Measurements from ENCODE around the gene SUFU. TPM values are rescaled to one million over a fixed set of nuclear protein-coding genes. Genes with fewer than 3 reads are reported as not detected.
A peak's percentile ranks its signal among the peaks of the same experiment; 100 is the strongest.
"Not testable (repeated sequence)": the region's sequence is repeated elsewhere in the genome, so short reads cannot be mapped to it uniquely, and the experiment has no call there.

SUFU gene
- total and polyA plus RNA-seq, 5 donors from 2014 or later, result 2.4 to 17.8 (median 5.0) TPM

GRCh38 chr10:102485093-102485784 is 18.5 kb upstream of the SUFU start:
- H3K4me3 Mint-ChIP-seq, result no peak overlapping the region
- H3K4me1 Mint-ChIP-seq, result no peaks in the 10 kb centered on the region
- H3K36me3 ChIP-seq (ENCODE audit: control insufficient read depth, insufficient read depth, low read length), result peaks cover 93% of the 10 kb centered on the region
- H3K36me3 Mint-ChIP-seq, result peaks cover 21% of the 10 kb centered on the region
- H3K27ac Mint-ChIP-seq, result no peak overlapping the region
- H3K9me3 ChIP-seq (ENCODE audit: control insufficient read depth in 2 of 2, low read length in 2 of 2), result no peaks in the 10 kb centered on the region
- DNase-seq, result no peak
- no peaks in the 10 kb centered on the region for H3K9me3 Mint-ChIP-seq
- H3K4me1 ChIP-seq (ENCODE audit: control insufficient read depth, insufficient read depth, low read length, poor library complexity, severe bottlenecking), result no peaks in the 10 kb centered on the region
- H3K27ac ChIP-seq (ENCODE audit: insufficient read depth, low read length, poor library complexity, severe bottlenecking), result no peak overlapping the region
- no peak overlapping the region for H3K4me3 ChIP-seq (ENCODE audit: low read depth, low read length)
- no peaks in the 10 kb centered on the region for H3K27me3 Mint-ChIP-seq
- H3K27me3 ChIP-seq (ENCODE audit: control insufficient read depth, insufficient read depth, low read length), result no peaks in the 10 kb centered on the region
- ATAC-seq (ENCODE audit: low read depth in 2 of 2), result no peak

- DNase-seq (no peak), ATAC-seq (ENCODE audit: low read depth in 2 of 2) (no peak)
- Mint-ChIP-seq H3K27ac (no peak overlapping the region), H3K9me3 (no peaks in the 10 kb centered on the region), H3K4me3 (no peak overlapping the region), H3K4me1 (peaks cover 13 to 32% (median 17%) of the 10 kb centered on the region in 4 donors), H3K27me3 (no peaks in the 10 kb centered on the region), H3K36me3 (peaks cover 9% of the 10 kb centered on the region)
- peaks cover 70% of the 10 kb centered on the region for H3K36me3 ChIP-seq (ENCODE audit: control insufficient read depth, insufficient read depth, low read length)
- no peak overlapping the region for H3K4me3 ChIP-seq (ENCODE audit: low read depth, low read length)
- H3K9me3 ChIP-seq (ENCODE audit: control insufficient read depth in 2 of 2, low read length in 2 of 2), result no peaks in the 10 kb centered on the region
- H3K4me1 ChIP-seq (ENCODE audit: control insufficient read depth, insufficient read depth, low read length, poor library complexity, severe bottlenecking), result no peaks in the 10 kb centered on the region
- no peaks in the 10 kb centered on the region for H3K27me3 ChIP-seq (ENCODE audit: control insufficient read depth, insufficient read depth, low read length)
- H3K27ac ChIP-seq (ENCODE audit: insufficient read depth, low read length, poor library complexity, severe bottlenecking), result no peak overlapping the region
These were observed 12.6 kb upstream of the SUFU start for GRCh38 chr10:102491136-102491535.

GRCh38 chr10:102492344-102492939 is 11.3 kb upstream of the SUFU start:
- H3K4me3 ChIP-seq (ENCODE audit: low read depth, low read length), result no peak overlapping the region
- no peaks in the 10 kb centered on the region for H3K9me3 ChIP-seq (ENCODE audit: control insufficient read depth in 2 of 2, low read length in 2 of 2)
- H3K4me1 ChIP-seq (ENCODE audit: control insufficient read depth, insufficient read depth, low read length, poor library complexity, severe bottlenecking), result no peaks in the 10 kb centered on the region
- Mint-ChIP-seq H3K27ac (peak overlapping the region in 1 of 3 donors; percentile 84), H3K36me3 (peaks cover 9% of the 10 kb centered on the region), H3K4me3 (no peak overlapping the region), H3K4me1 (peaks cover 14 to 42% (median 27%) of the 10 kb centered on the region in 4 donors), H3K27me3 (no peaks in the 10 kb centered on the region), H3K9me3 (no peaks in the 10 kb centered on the region)
- H3K27ac ChIP-seq (ENCODE audit: insufficient read depth, low read length, poor library complexity, severe bottlenecking), result no peak overlapping the region
- H3K36me3 ChIP-seq (ENCODE audit: control insufficient read depth, insufficient read depth, low read length), result peaks cover 60% of the 10 kb centered on the region
- ATAC-seq (ENCODE audit: low read depth in 2 of 2), result no peak
- no peak for DNase-seq
- H3K27me3 ChIP-seq (ENCODE audit: control insufficient read depth, insufficient read depth, low read length), result no peaks in the 10 kb centered on the region

GRCh38 chr10:102492983-102493382 is 10.8 kb upstream of the SUFU start:
- Mint-ChIP-seq H3K4me3 (peak overlapping the region in 1 of 4 donors; percentile 43), H3K36me3 (peaks cover 7% of the 10 kb centered on the region), H3K27me3 (no peaks in the 10 kb centered on the region), H3K4me1 (peaks cover 14 to 47% (median 27%) of the 10 kb centered on the region in 4 donors), H3K27ac (peak overlapping the region in 2 of 3 donors; percentile 38 to 79), H3K9me3 (no peaks in the 10 kb centered on the region)
- H3K4me3 ChIP-seq (ENCODE audit: low read depth, low read length), result no peak overlapping the region
- no peak overlapping the region for H3K27ac ChIP-seq (ENCODE audit: insufficient read depth, low read length, poor library complexity, severe bottlenecking)
- peaks cover 56% of the 10 kb centered on the region for H3K36me3 ChIP-seq (ENCODE audit: control insufficient read depth, insufficient read depth, low read length)
- no peaks in the 10 kb centered on the region for H3K9me3 ChIP-seq (ENCODE audit: control insufficient read depth in 2 of 2, low read length in 2 of 2)
- ATAC-seq (ENCODE audit: low read depth in 2 of 2) (no peak), DNase-seq (no peak)
- H3K4me1 ChIP-seq (ENCODE audit: control insufficient read depth, insufficient read depth, low read length, poor library complexity, severe bottlenecking), result peaks cover under 1% of the 10 kb centered on the region
- no peaks in the 10 kb centered on the region for H3K27me3 ChIP-seq (ENCODE audit: control insufficient read depth, insufficient read depth, low read length)

GRCh38 chr10:102493771-102494170 is 10.0 kb upstream of the SUFU start:
- H3K27ac ChIP-seq (ENCODE audit: insufficient read depth, low read length, poor library complexity, severe bottlenecking), result no peak overlapping the region
- ATAC-seq (ENCODE audit: low read depth in 2 of 2) (no peak), DNase-seq (no peak)
- no peaks in the 10 kb centered on the region for H3K27me3 ChIP-seq (ENCODE audit: control insufficient read depth, insufficient read depth, low read length)
- Mint-ChIP-seq H3K9me3 (no peaks in the 10 kb centered on the region), H3K4me3 (no peak overlapping the region), H3K27ac (no peak overlapping the region), H3K4me1 (peaks cover 14 to 54% (median 30%) of the 10 kb centered on the region in 4 donors), H3K36me3 (peaks cover 6% of the 10 kb centered on the region), H3K27me3 (no peaks in the 10 kb centered on the region)
- no peaks in the 10 kb centered on the region for H3K9me3 ChIP-seq (ENCODE audit: control insufficient read depth in 2 of 2, low read length in 2 of 2)
- peaks cover 7% of the 10 kb centered on the region for H3K4me1 ChIP-seq (ENCODE audit: control insufficient read depth, insufficient read depth, low read length, poor library complexity, severe bottlenecking)
- H3K4me3 ChIP-seq (ENCODE audit: low read depth, low read length), result no peak overlapping the region
- peaks cover 49% of the 10 kb centered on the region for H3K36me3 ChIP-seq (ENCODE audit: control insufficient read depth, insufficient read depth, low read length)

GRCh38 chr10:102497545-102497944 is 6.2 kb upstream of the SUFU start:
- Histone ChIP-seq H3K27me3 (ENCODE audit: control insufficient read depth, insufficient read depth, low read length) (no peaks in the 10 kb centered on the region), H3K4me3 (ENCODE audit: low read depth, low read length) (no peak overlapping the region), H3K27ac (ENCODE audit: insufficient read depth, low read length, poor library complexity, severe bottlenecking) (no peak overlapping the region), H3K9me3 (ENCODE audit: control insufficient read depth in 2 of 2, low read length in 2 of 2) (no peaks in the 10 kb centered on the region), H3K36me3 (ENCODE audit: control insufficient read depth, insufficient read depth, low read length) (peaks cover 30% of the 10 kb centered on the region), H3K4me1 (ENCODE audit: control insufficient read depth, insufficient read depth, low read length, poor library complexity, severe bottlenecking) (peaks cover 25% of the 10 kb centered on the region)
- no peaks in the 10 kb centered on the region for H3K27me3 Mint-ChIP-seq
- no peak overlapping the region for H3K27ac Mint-ChIP-seq
- DNase-seq, result no peak
- no peaks in the 10 kb centered on the region for H3K36me3 Mint-ChIP-seq
- H3K9me3 Mint-ChIP-seq, result no peaks in the 10 kb centered on the region
- no peak for ATAC-seq (ENCODE audit: low read depth in 2 of 2)
- peaks cover 10 to 57% (median 31%) of the 10 kb centered on the region in 4 donors for H3K4me1 Mint-ChIP-seq
- H3K4me3 Mint-ChIP-seq, result no peak overlapping the region

GRCh38 chr10:102499356-102499755 is 4.4 kb upstream of the SUFU start:
- H3K27ac ChIP-seq (ENCODE audit: insufficient read depth, low read length, poor library complexity, severe bottlenecking), result no peak overlapping the region
- no peak for DNase-seq
- Mint-ChIP-seq H3K36me3 (no peaks in the 10 kb centered on the region), H3K4me1 (peaks cover 0 to 42% (median 21%) of the 10 kb centered on the region in 4 donors), H3K27ac (peak overlapping the region in 2 of 3 donors; percentile 11 to 28), H3K9me3 (no peaks in the 10 kb centered on the region), H3K27me3 (no peaks in the 10 kb centered on the region), H3K4me3 (peak overlapping the region in 3 of 4 donors; percentile 16 to 40 (median 36))
- no peaks in the 10 kb centered on the region for H3K9me3 ChIP-seq (ENCODE audit: control insufficient read depth in 2 of 2, low read length in 2 of 2)
- H3K27me3 ChIP-seq (ENCODE audit: control insufficient read depth, insufficient read depth, low read length), result no peaks in the 10 kb centered on the region
- no peak for ATAC-seq (ENCODE audit: low read depth in 2 of 2)
- H3K4me3 ChIP-seq (ENCODE audit: low read depth, low read length), result no peak overlapping the region
- H3K36me3 ChIP-seq (ENCODE audit: control insufficient read depth, insufficient read depth, low read length), result peaks cover 17% of the 10 kb centered on the region
- H3K4me1 ChIP-seq (ENCODE audit: control insufficient read depth, insufficient read depth, low read length, poor library complexity, severe bottlenecking), result peaks cover 38% of the 10 kb centered on the region

- H3K27me3 Mint-ChIP-seq, H3K27ac Mint-ChIP-seq: not testable (repeated sequence)
- peak overlapping the region; percentile 96 for H3K4me3 ChIP-seq (ENCODE audit: low read depth, low read length)
These were observed 3.1 kb upstream of the SUFU start for GRCh38 chr10:102500686-102501085.

More at GRCh38 chr10:102500686-102501085, 3.1 kb upstream of the SUFU start:
- not testable (repeated sequence) for H3K4me3 Mint-ChIP-seq; H3K27me3 ChIP-seq (ENCODE audit: control insufficient read depth, insufficient read depth, low read length); H3K27ac ChIP-seq (ENCODE audit: insufficient read depth, low read length, poor library complexity, severe bottlenecking); H3K36me3 Mint-ChIP-seq; H3K9me3 Mint-ChIP-seq; H3K9me3 ChIP-seq (ENCODE audit: control insufficient read depth in 2 of 2, low read length in 2 of 2); DNase-seq; ATAC-seq (ENCODE audit: low read depth in 2 of 2)
- Histone ChIP-seq H3K4me1 (ENCODE audit: control insufficient read depth, insufficient read depth, low read length, poor library complexity, severe bottlenecking) (peaks cover 50% of the 10 kb centered on the region), H3K36me3 (ENCODE audit: control insufficient read depth, insufficient read depth, low read length) (peaks cover 13% of the 10 kb centered on the region)
- peaks cover 0 to 54% (median 29%) of the 10 kb centered on the region in 4 donors for H3K4me1 Mint-ChIP-seq
